ENCODE results near the gene GPR15. TPM values are rescaled to one million over a fixed set of nuclear protein-coding genes. Genes with fewer than 3 reads are reported as not detected.
A peak's percentile ranks its signal among the peaks of the same experiment; 100 is the strongest.

The GPR15 gene
- total and polyA plus RNA-seq, 10 of the 15 experiments (the other 5 are each of a cell fraction or from before 2014, with no cell fraction given): 70.7 to 150 (median 115) TPM

- Histone ChIP-seq H3K36me3 (ENCODE audit: control insufficient read depth in 2 of 2, insufficient read depth in 2 of 2, low read length in 1 of 2) (peaks cover 3 to 4% of the 10 kb centered on the region in 2 experiments; a peak in 3 of 4 replicates), H3K4me1 (ENCODE audit: control insufficient read depth, insufficient read depth, low read length) (peaks cover 10% of the 10 kb centered on the region; the same call in 1 of the 2 replicates), H4K20me1 (ENCODE audit: control insufficient read depth, insufficient read depth) (no peaks in the 10 kb centered on the region), H3K9me3 (replicated peaks; ENCODE audit: control insufficient read depth, insufficient read depth, low read length) (no peaks in the 10 kb centered on the region), H3K9ac (ENCODE audit: control insufficient read depth, insufficient read depth, low read length) (peak overlapping the region; percentile 94), H3K27me3 (replicated peaks in 1 of 2; ENCODE audit: control insufficient read depth in 2 of 2, insufficient read depth in 2 of 2, low read length in 1 of 2) (no peaks in the 10 kb centered on the region), H3K27ac (ENCODE audit: control insufficient read depth, insufficient read depth) (peak overlapping the region; percentile 97), H3K79me2 (ENCODE audit: control insufficient read depth, insufficient read depth, low read length) (peaks cover 96% of the 10 kb centered on the region), H3K4me2 (ENCODE audit: control insufficient read depth, insufficient read depth) (no peak overlapping the region; the same call in 1 of the 2 replicates), H2AFZ (ENCODE audit: control insufficient read depth, low read depth, low read length) (no peak overlapping the region), H3K4me3 (peak overlapping the region; percentile 72)
- ATAC-seq (no peak), DNase-seq (ENCODE audit: low read depth, low spot score) (no peak), FAIRE-seq (no peak)
- TF ChIP-seq SKIL (IDR thresholded peaks at IDR 0.05; ENCODE audit: low read depth, poor library complexity, severe bottlenecking) (peak; percentile 20), PBX3 (IDR thresholded peaks at IDR 0.05; ENCODE audit: insufficient replicate concordance, low read depth, low read length) (no peak), CHD2 (IDR thresholded peaks at IDR 0.05; ENCODE audit: borderline replicate concordance, low read depth, low read length) (no peak), RAD21 (IDR thresholded peaks at IDR 0.05; ENCODE audit: insufficient read depth, low read depth, low read length) (no peak), SMAD5 (IDR thresholded peaks at IDR 0.05; ENCODE audit: low read depth) (peak; percentile 46; the same call in 1 of the 2 replicates), MLLT1 (IDR thresholded peaks at IDR 0.05) (peak; percentile 68; the same call in 1 of the 2 replicates), CREM (IDR thresholded peaks at IDR 0.05; ENCODE audit: low read depth) (peak; percentile 17; the same call in 1 of the 2 replicates), ZBTB40 (IDR thresholded peaks at IDR 0.05; ENCODE audit: borderline replicate concordance) (peak; percentile 45; the same call in 1 of the 2 replicates)
- RAD21 ChIA-PET (ENCODE audit: unreplicated experiment): interaction anchor here (0.7 to 13.1 kb wide), 8 partner anchors 12 to 205 kb away, joined by 3 to 511 read pairs (median 8); partner anchors contain the start of gene CLDND1
- SMC1A ChIA-PET (ENCODE audit: uncharacterized antibody, unreplicated experiment): interaction anchor here (1.1 to 13.1 kb wide), 5 partner anchors 10 to 60 kb away, joined by 3 to 603 read pairs (median 8); partner anchors contain the start of genes CLDND1 and CPOX
- CTCF ChIA-PET: interaction anchor here (0.8 to 6.3 kb wide), 5 partner anchors 15 to 191 kb away, joined by 3 to 40 read pairs (median 24); no protein-coding TSS in a partner anchor
- intact Hi-C loops (cut with micrococcal nuclease; ENCODE audit: unreplicated experiment): loop anchor here (5.0 kb wide), 1 partner anchor 198 kb away; no protein-coding TSS in a partner anchor
- 4% methylated on average over 1 of the region's 1 CpG for WGBS (ENCODE audit: insufficient coverage, insufficient replicate concordance, low lambda C conversion rate, missing lambda C conversion rate)
- in situ Hi-C loops (cut with MboI): no loop called here
- POLR2A ChIA-PET: interaction anchor here (0.8 to 11.8 kb wide), 5 partner anchors 9 to 59 kb away, joined by 3 to 350 read pairs (median 4); partner anchors contain the start of genes CLDND1 and CPOX
- BruUV-seq (replicated peaks): no TSS peak
Measured at GRCh38 chr3:98534734-98535133, 3.0 kb downstream of the GPR15 start.

Data from GM12878 (cell line).